Neural cell (in vitro differentiated cells): ENCODE data around the gene SLC10A7.

Experiments used
- SMC3 ChIP-seq: fragments of 450-650 bp; conservative IDR thresholded peaks from 2 replicates; pipeline ENCODE4 v1.6.1; 2014; ENCODE audit warnings: antibody characterized with exemption, mild to moderate bottlenecking, moderate library complexity; ENCODE audit not compliant: poor library complexity
- TF ChIP-seq, protein P1 (sequence below): IDR thresholded peaks from 2 replicates; pipeline ENCODE4 v1.6.1; 2012; ENCODE audit warnings: borderline replicate concordance
- TF ChIP-seq, protein P2 (sequence below): fragments of 450-650 bp; IDR thresholded peaks from 2 replicates; pipeline ENCODE4 v1.5.1; 2014; ENCODE audit warnings: antibody characterized with exemption, mild to moderate bottlenecking, moderate library complexity; ENCODE audit not compliant: poor library complexity, severe bottlenecking

DNA sequence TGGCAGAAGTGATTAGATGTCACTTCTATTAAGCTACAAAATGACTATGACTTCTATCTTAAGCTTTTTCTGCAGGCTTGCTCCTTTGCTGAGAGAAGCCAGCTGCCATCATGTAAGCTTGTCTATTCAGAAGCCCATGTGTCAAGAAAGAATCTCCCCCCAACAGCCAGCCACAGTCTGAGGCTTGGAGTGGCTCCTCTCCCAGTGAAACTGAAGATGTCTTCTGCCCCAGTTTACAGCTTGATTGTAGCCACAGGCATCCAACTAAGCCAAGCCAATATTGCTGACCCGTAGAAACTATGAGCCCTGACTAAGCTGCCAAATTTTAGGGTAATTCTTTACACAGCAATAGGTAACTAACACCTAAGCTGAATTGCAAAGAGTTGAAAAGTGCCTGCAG is 26.7 kb upstream of the SLC10A7 start:
- TF ChIP-seq, protein P1, sequence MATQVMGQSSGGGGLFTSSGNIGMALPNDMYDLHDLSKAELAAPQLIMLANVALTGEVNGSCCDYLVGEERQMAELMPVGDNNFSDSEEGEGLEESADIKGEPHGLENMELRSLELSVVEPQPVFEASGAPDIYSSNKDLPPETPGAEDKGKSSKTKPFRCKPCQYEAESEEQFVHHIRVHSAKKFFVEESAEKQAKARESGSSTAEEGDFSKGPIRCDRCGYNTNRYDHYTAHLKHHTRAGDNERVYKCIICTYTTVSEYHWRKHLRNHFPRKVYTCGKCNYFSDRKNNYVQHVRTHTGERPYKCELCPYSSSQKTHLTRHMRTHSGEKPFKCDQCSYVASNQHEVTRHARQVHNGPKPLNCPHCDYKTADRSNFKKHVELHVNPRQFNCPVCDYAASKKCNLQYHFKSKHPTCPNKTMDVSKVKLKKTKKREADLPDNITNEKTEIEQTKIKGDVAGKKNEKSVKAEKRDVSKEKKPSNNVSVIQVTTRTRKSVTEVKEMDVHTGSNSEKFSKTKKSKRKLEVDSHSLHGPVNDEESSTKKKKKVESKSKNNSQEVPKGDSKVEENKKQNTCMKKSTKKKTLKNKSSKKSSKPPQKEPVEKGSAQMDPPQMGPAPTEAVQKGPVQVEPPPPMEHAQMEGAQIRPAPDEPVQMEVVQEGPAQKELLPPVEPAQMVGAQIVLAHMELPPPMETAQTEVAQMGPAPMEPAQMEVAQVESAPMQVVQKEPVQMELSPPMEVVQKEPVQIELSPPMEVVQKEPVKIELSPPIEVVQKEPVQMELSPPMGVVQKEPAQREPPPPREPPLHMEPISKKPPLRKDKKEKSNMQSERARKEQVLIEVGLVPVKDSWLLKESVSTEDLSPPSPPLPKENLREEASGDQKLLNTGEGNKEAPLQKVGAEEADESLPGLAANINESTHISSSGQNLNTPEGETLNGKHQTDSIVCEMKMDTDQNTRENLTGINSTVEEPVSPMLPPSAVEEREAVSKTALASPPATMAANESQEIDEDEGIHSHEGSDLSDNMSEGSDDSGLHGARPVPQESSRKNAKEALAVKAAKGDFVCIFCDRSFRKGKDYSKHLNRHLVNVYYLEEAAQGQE: no peak
- TF ChIP-seq, protein P2, sequence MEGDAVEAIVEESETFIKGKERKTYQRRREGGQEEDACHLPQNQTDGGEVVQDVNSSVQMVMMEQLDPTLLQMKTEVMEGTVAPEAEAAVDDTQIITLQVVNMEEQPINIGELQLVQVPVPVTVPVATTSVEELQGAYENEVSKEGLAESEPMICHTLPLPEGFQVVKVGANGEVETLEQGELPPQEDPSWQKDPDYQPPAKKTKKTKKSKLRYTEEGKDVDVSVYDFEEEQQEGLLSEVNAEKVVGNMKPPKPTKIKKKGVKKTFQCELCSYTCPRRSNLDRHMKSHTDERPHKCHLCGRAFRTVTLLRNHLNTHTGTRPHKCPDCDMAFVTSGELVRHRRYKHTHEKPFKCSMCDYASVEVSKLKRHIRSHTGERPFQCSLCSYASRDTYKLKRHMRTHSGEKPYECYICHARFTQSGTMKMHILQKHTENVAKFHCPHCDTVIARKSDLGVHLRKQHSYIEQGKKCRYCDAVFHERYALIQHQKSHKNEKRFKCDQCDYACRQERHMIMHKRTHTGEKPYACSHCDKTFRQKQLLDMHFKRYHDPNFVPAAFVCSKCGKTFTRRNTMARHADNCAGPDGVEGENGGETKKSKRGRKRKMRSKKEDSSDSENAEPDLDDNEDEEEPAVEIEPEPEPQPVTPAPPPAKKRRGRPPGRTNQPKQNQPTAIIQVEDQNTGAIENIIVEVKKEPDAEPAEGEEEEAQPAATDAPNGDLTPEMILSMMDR: no peak
- no peak for TF ChIP-seq SMC3
